CD14-positive monocyte (primary cell): Measurements from ENCODE around the gene FRMD3. TPM values are rescaled to one million over a fixed set of nuclear protein-coding genes. Genes with fewer than 3 reads are reported as not detected.

Experiments used
- DNase-seq, 3 donors: peaks; one replicate each; pipeline ENCODE4 v3.0.0-alpha.2; 2011 to 2022
- H2AFZ ChIP-seq: 2 replicates; pipeline ENCODE4 v1.6.0; 2012; ENCODE audit warnings: mild to moderate bottlenecking, low read depth, low read length, inconsistent platforms; ENCODE audit not compliant: insufficient read depth, poor library complexity, severe bottlenecking
- H3K27ac ChIP-seq, 2 donors: 1 replicate in 1 of 2; 2 replicates in 1 of 2; pipeline ENCODE4 v1.5.1; 2012 to 2013; ENCODE audit warnings: low read length in 2 of 2, control low read depth in 1 of 2, inconsistent platforms in 1 of 2, low read depth in 1 of 2, mild to moderate bottlenecking in 1 of 2
- H3K27me3 ChIP-seq, 2 donors: one replicate each; pipeline versions ENCODE4 v1.6.0 to v1.6.1; 2011 to 2013; ENCODE audit warnings: low read length in 2 of 2; ENCODE audit not compliant: control insufficient read depth in 2 of 2, insufficient read depth in 2 of 2
- H3K36me3 ChIP-seq, 2 donors: replicated peaks in 1 of 2; 1 replicate in 1 of 2; 2 replicates in 1 of 2; pipeline versions ENCODE4 v1.5.1 to v1.6.1; 2012 to 2013; ENCODE audit warnings: low read length in 2 of 2, control low read depth in 1 of 2, inconsistent platforms in 1 of 2, mild to moderate bottlenecking in 1 of 2; ENCODE audit not compliant: insufficient read depth in 2 of 2, control insufficient read depth in 1 of 2
- H3K4me1 ChIP-seq, 2 donors: 1 replicate in 1 of 2; 2 replicates in 1 of 2; pipeline versions ENCODE4 v1.5.1 to v1.6.1; 2012 to 2013; ENCODE audit warnings: low read length in 2 of 2, control low read depth in 1 of 2, inconsistent platforms in 1 of 2, mild to moderate bottlenecking in 1 of 2, moderate library complexity in 1 of 2; ENCODE audit not compliant: insufficient read depth in 2 of 2, control insufficient read depth in 1 of 2
- H3K4me2 ChIP-seq: replicated peaks from 2 replicates; pipeline ENCODE3; 2012; ENCODE audit warnings: low read length, moderate library complexity, mild to moderate bottlenecking; ENCODE audit not compliant: poor library complexity, severe bottlenecking; ENCODE audit errors: extremely low read depth
- H3K4me3 ChIP-seq, 3 experiments: fragments of 200-600 bp in 1 of 3; sonication (generic) in 1 of 3; replicated peaks in 1 of 3; 1 replicate in 2 of 3; 2 replicates in 1 of 3; pipeline ENCODE4 v1.5.1; 2011 to 2013; ENCODE audit warnings: low read length in 3 of 3, mild to moderate bottlenecking in 3 of 3, control low read depth in 2 of 3, low read depth in 2 of 3, inconsistent platforms in 1 of 3, moderate library complexity in 1 of 3
- H3K79me2 ChIP-seq: 2 replicates; pipeline ENCODE4 v1.6.0; 2012; ENCODE audit warnings: mild to moderate bottlenecking, control low read depth, inconsistent platforms, low read length, moderate library complexity; ENCODE audit not compliant: insufficient read depth
- H3K9ac ChIP-seq: 2 replicates; pipeline ENCODE4 v1.6.0; 2017; ENCODE audit warnings: low read length, mild to moderate bottlenecking; ENCODE audit not compliant: insufficient read depth, poor library complexity, severe bottlenecking
- H3K9me3 ChIP-seq, 2 donors: replicated peaks in 1 of 2; 1 replicate in 1 of 2; 2 replicates in 1 of 2; pipeline versions ENCODE4 v1.5.1 to v1.6.1; 2012 to 2013; ENCODE audit warnings: low read length in 2 of 2, control low read depth in 1 of 2; ENCODE audit not compliant: control insufficient read depth in 1 of 2, insufficient read depth in 1 of 2
- H4K20me1 ChIP-seq: 2 replicates; pipeline ENCODE4 v1.6.0; 2012; ENCODE audit warnings: mild to moderate bottlenecking, low read length, control low read depth, moderate library complexity; ENCODE audit not compliant: insufficient read depth
- H3K27ac Mint-ChIP-seq, 7 donors: one replicate each; pipeline ENCODE4 v1.8.0; 2020; ENCODE audit warnings: mild to moderate bottlenecking in 7 of 7, mixed read lengths in 7 of 7, moderate library complexity in 6 of 7, inconsistent platforms in 2 of 7
- H3K27me3 Mint-ChIP-seq, 3 donors: one replicate each; pipeline ENCODE4 v1.8.0; 2021 to 2022; ENCODE audit warnings: low read depth in 3 of 3, mild to moderate bottlenecking in 3 of 3, mixed read lengths in 3 of 3, moderate library complexity in 3 of 3, inconsistent platforms in 1 of 3
- H3K36me3 Mint-ChIP-seq, 2 donors: one replicate each; pipeline ENCODE4 v1.8.0; 2020; ENCODE audit warnings: mixed read lengths in 2 of 2, inconsistent platforms in 1 of 2, mild to moderate bottlenecking in 1 of 2
- H3K4me1 Mint-ChIP-seq: one replicate; pipeline ENCODE4 v1.8.0; 2020; ENCODE audit warnings: mild to moderate bottlenecking, mixed read lengths
- H3K4me3 Mint-ChIP-seq, 2 donors: one replicate each; pipeline ENCODE4 v1.8.0; 2020; ENCODE audit warnings: mild to moderate bottlenecking in 2 of 2, mixed read lengths in 2 of 2, moderate library complexity in 1 of 2
- H3K9me3 Mint-ChIP-seq, 7 donors: one replicate each; pipeline ENCODE4 v1.8.0; 2020 to 2022; ENCODE audit warnings: mixed read lengths in 7 of 7, mild to moderate bottlenecking in 6 of 7, moderate library complexity in 6 of 7, inconsistent platforms in 2 of 7
- CTCF ChIP-seq: fragments of 200-600 bp; IDR thresholded peaks from one replicate; pipeline ENCODE4 v1.8.0; 2022; ENCODE audit warnings: antibody characterized with exemption, mild to moderate bottlenecking
- WGBS: methylation state at CpG from one replicate; pipeline ENCODE4 v1.1.5; 2013; ENCODE audit warnings: missing lambda C conversion rate; ENCODE audit not compliant: insufficient coverage; 5-methylcytosine and 5-hydroxymethylcytosine counted together
- intact Hi-C, 2 donors: fragments of 100-400 bp; cut with micrococcal nuclease; formaldehyde crosslinking; loops; one replicate each; pipeline versions ENCODE4 v1.15.0 to v1.15.1; 2023
- polyA plus RNA-seq, 3 donors: library from polyadenylated mRNA; depleted of rRNA in 1 of 3; unstranded in 2 of 3; stranded (reverse) in 1 of 3; fragments of 300-500 nt in 2 of 3; fragments of >200 nt in 1 of 3; fragmentation: Illumina TruSeq in 2 of 3; gene quantifications; 1 replicate in 2 of 3; 2 replicates in 1 of 3; pipeline ENCODE4 v1.2.3, GENCODE V29; 2012 to 2021

FRMD3 gene
- polyA plus RNA-seq, 3 donors: 2.8 to 9.8 (median 4.2) TPM

DNA sequence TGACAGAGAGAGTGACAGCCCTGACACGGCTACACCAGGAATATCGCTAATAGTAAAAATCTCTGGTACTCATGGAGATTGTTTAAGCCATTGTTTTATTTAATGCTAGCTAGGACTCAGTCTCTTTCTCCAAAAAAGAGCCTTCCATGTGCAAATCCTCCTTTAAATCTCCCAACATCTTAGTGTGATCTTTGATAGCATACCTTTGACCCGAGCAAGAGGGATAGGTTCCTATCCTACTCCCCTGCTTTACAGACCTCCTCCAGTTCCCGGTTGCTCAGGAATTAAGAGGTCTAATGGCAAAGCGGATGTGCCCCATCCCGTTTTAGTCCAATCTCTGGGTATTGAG is 663 bp upstream of the FRMD3 start:
- no peaks in the 10 kb centered on the region for H4K20me1 ChIP-seq
- H2AFZ ChIP-seq: peak overlapping the region; percentile 85
- 67% methylated on average over 3 of the region's 6 CpGs for WGBS
- peaks cover 25 to 30% of the 10 kb centered on the region in 2 donors for H3K4me1 ChIP-seq
- peak; percentile 62 for TF ChIP-seq CTCF
- peak overlapping the region; percentile 58 for H3K9ac ChIP-seq
- H3K9me3 ChIP-seq: no peaks in the 10 kb centered on the region
- peak overlapping the region; percentile 46 to 84 (median 74) for H3K4me3 ChIP-seq
- Mint-ChIP-seq H3K27me3 (peaks cover 24 to 34% (median 34%) of the 10 kb centered on the region in 3 donors), H3K4me3 (peak overlapping the region; percentile 84 to 88), H3K27ac (peak overlapping the region in 2 of 7 donors; percentile 14 to 42), H3K36me3 (peaks cover 4% of the 10 kb centered on the region in 2 donors), H3K4me1 (peaks cover 23% of the 10 kb centered on the region), H3K9me3 (no peaks in the 10 kb centered on the region)
- intact Hi-C loops: loop anchor here in 1 of 2 donors (10.0 kb wide), 1 partner anchor 64 kb away; no protein-coding TSS in a partner anchor
- H3K36me3 ChIP-seq: no peaks in the 10 kb centered on the region
- peaks cover 17 to 20% of the 10 kb centered on the region in 2 donors for H3K27me3 ChIP-seq
- peaks cover 7% of the 10 kb centered on the region for H3K79me2 ChIP-seq
- DNase-seq: no peak
- no peak overlapping the region for H3K27ac ChIP-seq
- peak overlapping the region; percentile 96 for H3K4me2 ChIP-seq

DNA sequence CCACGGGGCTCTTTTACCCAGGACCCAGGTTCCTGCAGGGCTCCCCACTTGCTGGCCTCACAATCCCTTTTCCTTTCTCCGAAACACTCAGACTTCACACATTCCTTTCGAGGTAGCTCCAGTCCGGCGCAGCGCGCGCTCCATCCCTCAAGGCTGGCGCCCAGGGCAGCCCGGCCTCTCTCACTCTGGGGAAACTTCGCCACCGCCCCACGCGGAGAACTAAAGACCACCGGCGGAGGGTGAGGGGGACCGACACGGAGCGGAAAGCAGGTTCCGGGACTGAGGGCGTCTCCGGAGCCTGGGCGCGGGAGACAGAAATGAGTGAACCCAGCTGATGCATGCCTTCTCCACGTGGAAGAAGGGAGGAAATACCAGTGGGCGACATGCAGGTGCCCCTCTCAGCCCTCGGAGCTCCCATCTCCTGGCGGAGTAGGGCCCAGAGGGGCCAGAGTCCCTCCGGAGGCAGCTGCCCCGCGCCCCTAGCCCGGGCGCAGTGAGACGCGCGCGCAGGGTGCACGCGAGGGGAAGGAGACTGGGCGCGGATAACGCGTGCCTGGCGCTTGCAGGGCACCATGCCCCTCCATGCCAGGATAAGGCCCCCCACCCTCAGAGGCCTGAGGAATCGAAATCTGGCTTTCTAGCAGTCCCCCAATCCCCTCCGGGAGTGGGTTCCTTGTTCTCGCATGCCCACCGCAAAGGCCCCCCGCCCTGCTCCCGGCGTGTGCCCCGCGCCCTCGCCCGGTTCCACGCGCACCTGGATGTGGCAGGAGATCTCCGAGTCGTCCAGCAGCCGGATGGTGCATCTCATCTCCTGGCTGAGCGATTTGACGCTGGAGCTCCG is 650 bp downstream of the FRMD3 start:
- H3K36me3 ChIP-seq: no peaks in the 10 kb centered on the region
- H3K4me2 ChIP-seq: peak overlapping the region; percentile 96
- TF ChIP-seq CTCF: no peak
- H3K9ac ChIP-seq: peak overlapping the region; percentile 58
- DNase-seq: no peak
- Mint-ChIP-seq H3K27ac (no peak overlapping the region), H3K4me1 (peaks cover 23% of the 10 kb centered on the region), H3K9me3 (no peaks in the 10 kb centered on the region), H3K36me3 (peaks cover 4% of the 10 kb centered on the region in 2 donors), H3K4me3 (peak overlapping the region; percentile 84 to 88), H3K27me3 (peaks cover 24 to 35% (median 34%) of the 10 kb centered on the region in 3 donors)
- peaks cover 7% of the 10 kb centered on the region for H3K79me2 ChIP-seq
- peaks cover 17 to 20% of the 10 kb centered on the region in 2 donors for H3K27me3 ChIP-seq
- H3K9me3 ChIP-seq: no peaks in the 10 kb centered on the region
- 3% methylated on average over 60 of the region's 63 CpGs for WGBS
- H4K20me1 ChIP-seq: no peaks in the 10 kb centered on the region
- H3K4me1 ChIP-seq: peaks cover 25 to 30% of the 10 kb centered on the region in 2 donors
- peak overlapping the region; percentile 46 to 84 (median 74) for H3K4me3 ChIP-seq
- H3K27ac ChIP-seq: peak overlapping the region in 1 of 2 donors; percentile 48
- H2AFZ ChIP-seq: peak overlapping the region; percentile 85
- intact Hi-C loops: loop anchor here in 1 of 2 donors (10.0 kb wide), 1 partner anchor 63 kb away; no protein-coding TSS in a partner anchor
